ENCODE data around the gene LRRC38.

LRRC38 gene

DNA sequence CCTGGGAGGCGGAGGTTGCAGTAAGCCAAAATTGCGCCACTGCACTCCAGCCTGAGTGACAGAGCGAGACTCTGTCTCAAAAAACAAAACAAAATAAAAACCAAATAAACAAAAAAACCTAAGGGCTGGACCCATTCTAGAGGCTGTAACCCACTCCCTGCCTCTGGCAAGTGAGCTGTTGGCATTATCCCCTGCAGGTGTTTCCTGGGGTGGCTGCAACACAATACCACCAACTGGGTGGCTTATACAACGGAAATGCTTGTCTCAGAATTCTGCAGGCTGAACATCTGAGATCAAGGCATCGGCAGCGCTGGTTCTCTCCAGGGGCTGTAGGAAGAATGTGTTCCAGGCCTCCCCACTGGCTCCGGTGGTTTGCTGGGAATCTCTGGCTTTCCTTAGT, 15.2 kb downstream of the LRRC38 start:
- no peaks in the 10 kb centered on the region for H3K79me2 ChIP-seq (ENCODE audit: insufficient read depth, low read length)
- TF ChIP-seq, protein P1, sequence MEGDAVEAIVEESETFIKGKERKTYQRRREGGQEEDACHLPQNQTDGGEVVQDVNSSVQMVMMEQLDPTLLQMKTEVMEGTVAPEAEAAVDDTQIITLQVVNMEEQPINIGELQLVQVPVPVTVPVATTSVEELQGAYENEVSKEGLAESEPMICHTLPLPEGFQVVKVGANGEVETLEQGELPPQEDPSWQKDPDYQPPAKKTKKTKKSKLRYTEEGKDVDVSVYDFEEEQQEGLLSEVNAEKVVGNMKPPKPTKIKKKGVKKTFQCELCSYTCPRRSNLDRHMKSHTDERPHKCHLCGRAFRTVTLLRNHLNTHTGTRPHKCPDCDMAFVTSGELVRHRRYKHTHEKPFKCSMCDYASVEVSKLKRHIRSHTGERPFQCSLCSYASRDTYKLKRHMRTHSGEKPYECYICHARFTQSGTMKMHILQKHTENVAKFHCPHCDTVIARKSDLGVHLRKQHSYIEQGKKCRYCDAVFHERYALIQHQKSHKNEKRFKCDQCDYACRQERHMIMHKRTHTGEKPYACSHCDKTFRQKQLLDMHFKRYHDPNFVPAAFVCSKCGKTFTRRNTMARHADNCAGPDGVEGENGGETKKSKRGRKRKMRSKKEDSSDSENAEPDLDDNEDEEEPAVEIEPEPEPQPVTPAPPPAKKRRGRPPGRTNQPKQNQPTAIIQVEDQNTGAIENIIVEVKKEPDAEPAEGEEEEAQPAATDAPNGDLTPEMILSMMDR (IDR thresholded peaks at IDR 0.05; ENCODE audit: low read length) = no peak
- no peak for TF ChIP-seq EZH2 (IDR thresholded peaks at IDR 0.05; ENCODE audit: borderline replicate concordance, low read length)
- no peaks in the 10 kb centered on the region for H4K20me1 ChIP-seq (ENCODE audit: insufficient read depth, low read length)
- no peak overlapping the region for H3K9ac ChIP-seq (ENCODE audit: low read length)
- no peak overlapping the region for H2AFZ ChIP-seq (ENCODE audit: low read length)
- H3K4me3 ChIP-seq (ENCODE audit: low read depth, low read length, poor library complexity, severe bottlenecking) = no peak overlapping the region
- H3K4me1 ChIP-seq (ENCODE audit: insufficient read depth, low read length, severe bottlenecking) = no peaks in the 10 kb centered on the region
- no peak overlapping the region for H3K4me2 ChIP-seq (ENCODE audit: low read length)
- no peak overlapping the region for H3K27ac ChIP-seq (ENCODE audit: low read depth, low read length, poor library complexity, severe bottlenecking)
- H3K27me3 ChIP-seq (ENCODE audit: insufficient read depth, low read length) = 0 out of 2 replicates have a peak, but pooled peaks cover 3% of the 10 kb centered on the region
- no peaks in the 10 kb centered on the region for H3F3A ChIP-seq (ENCODE audit: insufficient read depth, low read length)
- no peaks in the 10 kb centered on the region for H3K9me3 ChIP-seq (ENCODE audit: low read length)
- no peaks in the 10 kb centered on the region for H3K9me2 ChIP-seq (ENCODE audit: low read depth, low read length)
- H3K36me3 ChIP-seq (ENCODE audit: insufficient read depth, low read length) = no peaks in the 10 kb centered on the region

DNA sequence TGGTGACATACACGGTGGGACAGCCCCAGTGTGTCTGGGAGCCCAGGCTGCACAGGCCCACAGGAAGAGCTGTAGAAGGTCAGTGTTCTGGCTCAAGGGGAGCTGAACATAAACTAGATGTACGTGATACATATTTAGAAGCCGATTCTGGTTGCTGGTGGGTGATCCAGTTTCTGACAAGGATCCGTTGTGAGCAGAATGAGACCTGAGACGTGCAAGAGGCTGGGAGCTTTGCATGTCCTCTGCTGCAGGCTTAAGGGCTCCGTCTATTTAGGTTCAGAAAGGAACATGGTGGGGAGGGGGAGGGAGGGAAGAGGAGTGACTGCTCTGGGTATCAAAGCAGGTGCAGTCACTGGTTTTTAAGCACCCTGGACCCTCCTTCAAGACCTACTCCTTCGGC, 18.6 kb downstream of the LRRC38 start:
- H2AFZ ChIP-seq (ENCODE audit: low read length) = no peak overlapping the region
- H3F3A ChIP-seq (ENCODE audit: insufficient read depth, low read length) = no peaks in the 10 kb centered on the region
- no peak for TF ChIP-seq EZH2 (IDR thresholded peaks at IDR 0.05; ENCODE audit: borderline replicate concordance, low read length)
- no peaks in the 10 kb centered on the region for H3K9me2 ChIP-seq (ENCODE audit: low read depth, low read length)
- no peaks in the 10 kb centered on the region for H4K20me1 ChIP-seq (ENCODE audit: insufficient read depth, low read length)
- H3K9ac ChIP-seq (ENCODE audit: low read length) = no peak overlapping the region
- no peak overlapping the region for H3K4me3 ChIP-seq (ENCODE audit: low read depth, low read length, poor library complexity, severe bottlenecking)
- no peaks in the 10 kb centered on the region for H3K79me2 ChIP-seq (ENCODE audit: insufficient read depth, low read length)
- H3K9me3 ChIP-seq (ENCODE audit: low read length) = no peaks in the 10 kb centered on the region
- H3K36me3 ChIP-seq (ENCODE audit: insufficient read depth, low read length) = no peaks in the 10 kb centered on the region
- no peaks in the 10 kb centered on the region for H3K4me1 ChIP-seq (ENCODE audit: insufficient read depth, low read length, severe bottlenecking)
- no peak overlapping the region for H3K4me2 ChIP-seq (ENCODE audit: low read length)
- H3K27ac ChIP-seq (ENCODE audit: low read depth, low read length, poor library complexity, severe bottlenecking) = no peak overlapping the region
- H3K27me3 ChIP-seq (ENCODE audit: insufficient read depth, low read length) = 0 out of 2 replicates have a peak, but pooled peaks cover 3% of the 10 kb centered on the region

DNA sequence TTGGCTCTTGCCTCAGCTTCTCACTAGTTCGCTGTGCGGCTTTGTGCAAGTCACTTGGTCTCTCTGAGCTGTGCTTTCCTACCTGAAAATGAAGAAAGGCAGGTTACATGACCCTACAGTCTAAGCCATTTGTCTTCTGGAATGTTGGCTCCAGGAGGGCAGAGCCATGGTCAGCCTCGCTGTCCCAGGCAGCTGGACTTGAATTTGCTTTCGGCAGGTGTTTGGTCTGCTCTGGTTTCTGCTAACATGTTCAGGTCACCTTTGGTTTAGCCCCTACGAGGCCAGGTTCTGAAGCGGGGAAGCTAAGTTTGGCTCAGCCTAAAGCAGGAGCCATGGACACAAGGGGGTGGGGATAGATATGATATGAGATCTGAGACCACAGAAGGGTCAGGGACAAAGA, 19.1 kb downstream of the LRRC38 start:
- no peaks in the 10 kb centered on the region for H3K79me2 ChIP-seq (ENCODE audit: insufficient read depth, low read length)

DNA sequence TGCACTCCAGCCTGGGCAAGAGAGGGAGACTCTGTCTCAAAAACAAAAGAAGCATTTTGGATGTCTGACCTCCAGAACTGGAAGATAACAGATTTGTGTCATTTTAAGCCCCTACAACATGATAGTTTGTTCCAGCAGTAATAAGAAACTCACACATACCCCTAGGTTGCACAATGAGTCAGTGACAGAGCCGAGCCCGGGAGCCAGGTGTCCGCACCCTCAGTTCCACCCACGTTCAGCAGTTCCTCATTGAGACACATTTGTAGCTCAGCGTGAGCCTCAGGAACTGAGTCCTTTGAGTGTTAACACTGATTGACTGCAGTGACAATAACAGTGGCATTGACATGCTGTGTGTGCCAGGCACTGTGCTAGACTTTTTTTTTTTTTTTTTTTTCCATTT, 19.8 kb downstream of the LRRC38 start:
- Histone ChIP-seq H3K79me2 (ENCODE audit: insufficient read depth, low read length) (no peaks in the 10 kb centered on the region), H3F3A (ENCODE audit: insufficient read depth, low read length) (no peaks in the 10 kb centered on the region), H3K9me3 (ENCODE audit: low read length) (no peaks in the 10 kb centered on the region), H2AFZ (ENCODE audit: low read length) (no peak overlapping the region), H3K4me3 (ENCODE audit: low read depth, low read length, poor library complexity, severe bottlenecking) (no peak overlapping the region), H4K20me1 (ENCODE audit: insufficient read depth, low read length) (no peaks in the 10 kb centered on the region), H3K4me1 (ENCODE audit: insufficient read depth, low read length, severe bottlenecking) (no peaks in the 10 kb centered on the region), H3K27me3 (ENCODE audit: insufficient read depth, low read length) (0 out of 2 replicates have a peak, but pooled peaks cover 3% of the 10 kb centered on the region), H3K4me2 (ENCODE audit: low read length) (no peak overlapping the region), H3K9ac (ENCODE audit: low read length) (no peak overlapping the region), H3K27ac (ENCODE audit: low read depth, low read length, poor library complexity, severe bottlenecking) (no peak overlapping the region), H3K9me2 (ENCODE audit: low read depth, low read length) (no peaks in the 10 kb centered on the region), H3K36me3 (ENCODE audit: insufficient read depth, low read length) (no peaks in the 10 kb centered on the region)
- no peak for TF ChIP-seq EZH2 (IDR thresholded peaks at IDR 0.05; ENCODE audit: borderline replicate concordance, low read length)
- TF ChIP-seq, protein P1 (IDR thresholded peaks at IDR 0.05; ENCODE audit: low read length) = no peak

More for the DNA sequence above, 19.1 kb downstream of the LRRC38 start:
- no peaks in the 10 kb centered on the region for H3K9me3 ChIP-seq (ENCODE audit: low read length)
- no peak overlapping the region for H3K9ac ChIP-seq (ENCODE audit: low read length)
- H3K9me2 ChIP-seq (ENCODE audit: low read depth, low read length) = no peaks in the 10 kb centered on the region
- TF ChIP-seq, protein P1 (IDR thresholded peaks at IDR 0.05; ENCODE audit: low read length) = no peak
- TF ChIP-seq EZH2 (IDR thresholded peaks at IDR 0.05; ENCODE audit: borderline replicate concordance, low read length) = no peak
- H4K20me1 ChIP-seq (ENCODE audit: insufficient read depth, low read length) = no peaks in the 10 kb centered on the region
- H3K4me3 ChIP-seq (ENCODE audit: low read depth, low read length, poor library complexity, severe bottlenecking) = no peak overlapping the region
- H3K27me3 ChIP-seq (ENCODE audit: insufficient read depth, low read length) = 0 out of 2 replicates have a peak, but pooled peaks cover 3% of the 10 kb centered on the region
- no peak overlapping the region for H2AFZ ChIP-seq (ENCODE audit: low read length)
- no peak overlapping the region for H3K27ac ChIP-seq (ENCODE audit: low read depth, low read length, poor library complexity, severe bottlenecking)
- no peaks in the 10 kb centered on the region for H3K4me1 ChIP-seq (ENCODE audit: insufficient read depth, low read length, severe bottlenecking)
- no peaks in the 10 kb centered on the region for H3F3A ChIP-seq (ENCODE audit: insufficient read depth, low read length)
- no peaks in the 10 kb centered on the region for H3K36me3 ChIP-seq (ENCODE audit: insufficient read depth, low read length)
- H3K4me2 ChIP-seq (ENCODE audit: low read length) = no peak overlapping the region

Data from OCI-LY1 (cell line).